Measurements from ENCODE around the gene HHATL.

Gene HHATL

GRCh38 chr3:42696356-42697288, 6.0 kb downstream of the HHATL start:
- no peak for DNase-seq

GRCh38 chr3:42694366-42694765, 8.2 kb downstream of the HHATL start:
- DNase-seq, result no peak

- DNase-seq, result no peak
These were observed 9.1 kb downstream of the HHATL start for GRCh38 chr3:42693530-42693930.

GRCh38 chr3:42692667-42693529, 9.7 kb downstream of the HHATL start:
- no peak for DNase-seq

GRCh38 chr3:42691816-42692666, 10.6 kb downstream of the HHATL start:
- DNase-seq, result no peak

GRCh38 chr3:42690766-42691680, 11.6 kb downstream of the HHATL start:
- DNase-seq, result no peak

GRCh38 chr3:42690191-42690590, 12.4 kb downstream of the HHATL start:
- no peak for DNase-seq

GRCh38 chr3:42689421-42690014, 13.1 kb downstream of the HHATL start:
- no peak for DNase-seq

GRCh38 chr3:42688487-42689420, 13.8 kb downstream of the HHATL start:
- DNase-seq, result no peak

GRCh38 chr3:42688016-42688415, 14.6 kb downstream of the HHATL start:
- no peak for DNase-seq

GRCh38 chr3:42686832-42687650, 15.6 kb downstream of the HHATL start:
- no peak for DNase-seq

GRCh38 chr3:42685891-42686820, 16.4 kb downstream of the HHATL start:
- DNase-seq, result no peak

GRCh38 chr3:42685363-42685881, 17.2 kb downstream of the HHATL start, which contains the start of gene KLHL40:
Gene KLHL40 (plus strand): TSS chr3:42685537. CDS start chr3:42685619, 82 bp downstream.
- no peak for DNase-seq

GRCh38 chr3:42684632-42685362, 17.8 kb downstream of the HHATL start:
- DNase-seq, result no peak

GRCh38 chr3:42683875-42684598, 18.6 kb downstream of the HHATL start:
- no peak for DNase-seq

Measured in NCI-H2107 (cell line).